Smooth muscle cell (in vitro differentiated cells): Measurements from ENCODE around the gene SLC6A14. TPM values are rescaled to one million over a fixed set of nuclear protein-coding genes. Genes with fewer than 3 reads are reported as not detected.

ENCODE experiments used
- DNase-seq: peaks from one replicate; lab custom pipeline; 2025; ENCODE audit not compliant: unreplicated experiment; lab: John Stamatoyannopoulos, UW
- H2AFZ ChIP-seq: fragments of 200-600 bp; sonication (generic); 2 replicates; pipeline ENCODE4 v1.6.0; 2016; ENCODE audit warnings: antibody characterized with exemption, low read depth, mild to moderate bottlenecking
- H3F3A ChIP-seq: fragments of 200-600 bp; sonication (generic); 2 replicates; pipeline ENCODE4 v1.6.0; 2017; ENCODE audit warnings: antibody characterized with exemption, low read depth
- H3K27ac ChIP-seq: fragments of 200-600 bp; sonication (generic); 2 replicates; pipeline ENCODE4 v1.5.1; 2016; ENCODE audit warnings: low read depth, mild to moderate bottlenecking
- H3K27me3 ChIP-seq: fragments of 200-600 bp; sonication (generic); 2 replicates; pipeline ENCODE4 v1.6.1; 2016; ENCODE audit warnings: low read depth, mild to moderate bottlenecking
- H3K36me3 ChIP-seq: fragments of 200-600 bp; sonication (generic); 2 replicates; pipeline ENCODE4 v1.5.1; 2016; ENCODE audit warnings: low read depth
- H3K4me1 ChIP-seq: fragments of 200-600 bp; sonication (generic); 2 replicates; pipeline ENCODE4 v1.5.1; 2016; ENCODE audit warnings: low read depth
- H3K4me2 ChIP-seq: fragments of 200-600 bp; sonication (generic); 2 replicates; pipeline ENCODE4 v1.6.0; 2016; ENCODE audit warnings: mild to moderate bottlenecking
- H3K4me3 ChIP-seq: fragments of 200-600 bp; sonication (generic); 2 replicates; pipeline ENCODE4 v1.5.1; 2016; ENCODE audit warnings: mild to moderate bottlenecking
- H3K79me2 ChIP-seq: fragments of 200-600 bp; sonication (generic); 2 replicates; pipeline ENCODE4 v1.6.0; 2016; ENCODE audit warnings: low read depth, mild to moderate bottlenecking
- H3K9ac ChIP-seq: fragments of 200-600 bp; sonication (generic); 2 replicates; pipeline ENCODE4 v1.6.0; 2016; ENCODE audit warnings: low read depth
- H3K9me3 ChIP-seq: fragments of 200-600 bp; sonication (generic); replicated peaks from 2 replicates; pipeline ENCODE4 v1.5.1; 2016; ENCODE audit warnings: low read depth
- H4K20me1 ChIP-seq: fragments of 200-600 bp; sonication (generic); 2 replicates; pipeline ENCODE4 v1.6.0; 2016; ENCODE audit warnings: low read depth
- CTCF ChIP-seq: fragments of 200-600 bp; sonication (generic); IDR thresholded peaks from 2 replicates; pipeline ENCODE4 v1.5.1; 2017; ENCODE audit warnings: borderline replicate concordance, mild to moderate bottlenecking, antibody characterized with exemption; ENCODE audit not compliant: insufficient read depth, poor library complexity, severe bottlenecking
- WGBS: methylation state at CpG from one replicate; pipeline ENCODE4 v1.1.7; 2016; ENCODE audit warnings: low lambda C conversion rate; 5-methylcytosine and 5-hydroxymethylcytosine counted together
- polyA plus RNA-seq: library from polyadenylated mRNA; unstranded; fragments of >200 nt; fragmentation: Nextera tagmentation; extraction: Ambion mirVana; gene quantifications from 2 replicates; pipeline ENCODE4 v1.2.1, GENCODE V29; 2016
- total RNA-seq: library from RNA; depleted of rRNA; stranded (reverse); fragments of >200 nt; gene quantifications from 2 replicates; pipeline ENCODE4 v1.2.3, GENCODE V29; 2014

Gene SLC6A14
- total and polyA plus RNA-seq, 2 experiments from 2014 or later, result 0.53 to 1.6 TPM

- H3K9ac ChIP-seq, result no peak overlapping the region
- no peaks in the 10 kb centered on the region for H3K36me3 ChIP-seq
- H3K27ac ChIP-seq, result no peak overlapping the region
- H3K4me2 ChIP-seq, result no peak overlapping the region
- H2AFZ ChIP-seq, result no peak overlapping the region
- no peaks in the 10 kb centered on the region for H3K27me3 ChIP-seq
- no peak for DNase-seq
- no peaks in the 10 kb centered on the region for H3K79me2 ChIP-seq
- no peaks in the 10 kb centered on the region for H3K9me3 ChIP-seq
- H3F3A ChIP-seq, result no peaks in the 10 kb centered on the region
- H3K4me1 ChIP-seq, result no peaks in the 10 kb centered on the region
- no peak overlapping the region for H3K4me3 ChIP-seq
- no peak for TF ChIP-seq CTCF
- H4K20me1 ChIP-seq, result no peaks in the 10 kb centered on the region
Measured at GRCh38 chrX:116435597-116435996, 809 bp upstream of the SLC6A14 start.

GRCh38 chrX:116449156-116449555 is 12.8 kb downstream of the SLC6A14 start:
- H3K36me3 ChIP-seq, result no peaks in the 10 kb centered on the region
- DNase-seq, result no peak
- no peaks in the 10 kb centered on the region for H3K9me3 ChIP-seq
- H3K4me1 ChIP-seq, result no peaks in the 10 kb centered on the region
- 61% methylated on average over 2 of the region's 2 CpGs for WGBS
- H4K20me1 ChIP-seq, result no peaks in the 10 kb centered on the region
- no peaks in the 10 kb centered on the region for H3F3A ChIP-seq
- H3K9ac ChIP-seq, result no peak overlapping the region
- no peak overlapping the region for H2AFZ ChIP-seq
- H3K79me2 ChIP-seq, result no peaks in the 10 kb centered on the region
- H3K4me2 ChIP-seq, result no peak overlapping the region
- H3K27ac ChIP-seq, result no peak overlapping the region
- H3K4me3 ChIP-seq, result no peak overlapping the region
- TF ChIP-seq CTCF, result no peak
- no peaks in the 10 kb centered on the region for H3K27me3 ChIP-seq

- H3K4me3 ChIP-seq, result no peak within 1 kb of the TSS
- H3K36me3 ChIP-seq, result no peaks in the 10 kb centered on the region
- TF ChIP-seq CTCF, result no peak
- H2AFZ ChIP-seq, result no peak within 1 kb of the TSS
- no peaks in the 10 kb centered on the region for H4K20me1 ChIP-seq
- no peak for DNase-seq
- H3K27me3 ChIP-seq, result no peaks in the 10 kb centered on the region
- H3K4me2 ChIP-seq, result no peak within 1 kb of the TSS
- H3K79me2 ChIP-seq, result no peaks in the 10 kb centered on the region
- no peaks in the 10 kb centered on the region for H3K4me1 ChIP-seq
- H3F3A ChIP-seq, result no peaks in the 10 kb centered on the region
- no peaks in the 10 kb centered on the region for H3K9me3 ChIP-seq
- 86% methylated on average over 18 of the region's 18 CpGs for WGBS
- no peak within 1 kb of the TSS for H3K27ac ChIP-seq
- H3K9ac ChIP-seq, result no peak within 1 kb of the TSS
Measured at GRCh38 chrX:116462822-116463221, 26.4 kb downstream of the SLC6A14 start, which contains the start of gene CT83. Gene CT83 (minus strand): TSS chrX:116462976. CDS start chrX:116462856, 120 bp downstream.

- TF ChIP-seq CTCF, result no peak
- no peaks in the 10 kb centered on the region for H3F3A ChIP-seq
- WGBS, result 77% methylated on average over 2 of the region's 2 CpGs
Measured at GRCh38 chrX:116480059-116480458, 43.7 kb downstream of the SLC6A14 start.

More at GRCh38 chrX:116480059-116480458, 43.7 kb downstream of the SLC6A14 start:
- H3K9me3 ChIP-seq, result no peaks in the 10 kb centered on the region
- no peak overlapping the region for H3K4me2 ChIP-seq
- H4K20me1 ChIP-seq, result no peaks in the 10 kb centered on the region
- no peak overlapping the region for H2AFZ ChIP-seq
- H3K36me3 ChIP-seq, result no peaks in the 10 kb centered on the region
- no peak overlapping the region for H3K4me3 ChIP-seq
- no peak overlapping the region for H3K9ac ChIP-seq
- H3K4me1 ChIP-seq, result no peaks in the 10 kb centered on the region
- no peaks in the 10 kb centered on the region for H3K79me2 ChIP-seq
- H3K27me3 ChIP-seq, result no peaks in the 10 kb centered on the region
- H3K27ac ChIP-seq, result no peak overlapping the region
- no peak for DNase-seq
